ENCODE measurements around the gene NHSL2. TPM values are rescaled to one million over a fixed set of nuclear protein-coding genes. Genes with fewer than 3 reads are reported as not detected.
A peak's percentile ranks its signal among the peaks of the same experiment; 100 is the strongest.

NHSL2 gene
- total RNA-seq, 4 donors from 2014 or later, result 1.5 to 2.7 (median 2.1) TPM

DNA sequence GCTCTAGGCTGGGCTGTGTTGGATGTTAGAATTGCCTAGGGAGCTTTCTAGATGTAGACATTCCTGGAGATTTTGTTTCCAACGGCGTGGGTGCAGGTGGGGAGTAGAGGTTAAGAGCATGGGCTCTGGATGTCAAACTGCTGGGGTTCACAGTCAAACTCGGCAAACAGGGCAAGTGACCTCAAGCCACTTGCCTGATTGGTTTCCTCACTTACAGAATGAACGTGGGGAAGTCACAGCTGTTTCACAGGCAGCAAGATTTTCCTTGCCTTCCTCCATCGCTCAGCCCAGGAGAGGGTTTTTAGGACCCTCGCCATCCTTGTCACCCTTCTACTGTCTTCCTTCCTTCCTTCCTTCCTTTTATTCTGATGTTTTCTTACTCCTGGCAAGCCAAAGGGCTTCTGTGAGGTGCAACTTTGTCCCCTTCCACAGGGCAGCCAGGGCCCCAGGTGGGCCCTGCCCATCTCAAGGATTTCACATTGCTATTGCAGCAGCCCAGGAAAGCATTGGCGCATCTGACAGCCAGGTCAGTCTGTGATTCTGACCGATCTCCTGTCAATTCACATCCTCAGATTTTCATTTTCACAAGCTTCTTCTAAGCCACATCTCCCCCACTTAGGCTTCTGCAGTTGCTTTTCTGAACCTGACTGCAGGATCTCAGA is 214.0 kb downstream of the NHSL2 start:
- no peaks in the 10 kb centered on the region for H3K36me3 ChIP-seq
- H3K4me1 ChIP-seq, result peaks cover 3 to 7% of the 10 kb centered on the region in 2 donors
- in situ Hi-C loops (cut with MboI; ENCODE audit: low sequenced_read_pairs in 4 of 4) (loop anchor here (5.0 to 10.0 kb wide), 3 partner anchors 107 to 120 kb away; no protein-coding TSS in a partner anchor), intact Hi-C loops (cut with DNase I; ENCODE audit: low total_unique reads) (loop anchor here (5.0 kb wide), 1 partner anchor 58 kb away; the partner anchor contains the start of gene PIN4)
- no peaks in the 10 kb centered on the region for H3K9me3 ChIP-seq
- no peak for DNase-seq
- H3K27me3 ChIP-seq, result peaks cover 0 to 5% (median 0%) of the 10 kb centered on the region in 3 donors
- no peak overlapping the region for H3K4me3 ChIP-seq
- peak overlapping the region in 2 of 4 donors; percentile 47 to 59 for H3K27ac ChIP-seq
- no peak for ATAC-seq
- TF ChIP-seq CTCF (IDR thresholded peaks at IDR 0.05 in 4 of 5, conservative IDR thresholded peaks at IDR 0.05 in 1 of 5), result no peak
- no peak for TF ChIP-seq POLR2A (IDR thresholded peaks at IDR 0.05)

GRCh38 chrX:72125331-72126047 is 214.8 kb downstream of the NHSL2 start:
- in situ Hi-C loops (cut with MboI; ENCODE audit: low sequenced_read_pairs in 4 of 4), result loop anchor here in 3 of 4 donors (5.0 to 10.0 kb wide), 3 partner anchors 108 to 121 kb away; no protein-coding TSS in a partner anchor
- Histone ChIP-seq H3K4me1 (peaks cover 3 to 7% of the 10 kb centered on the region in 2 donors), H3K27me3 (peaks cover 0 to 5% (median 0%) of the 10 kb centered on the region in 3 donors)

GRCh38 chrX:72126048-72126415 is 215.4 kb downstream of the NHSL2 start:
- no peak overlapping the region for H3K4me3 ChIP-seq
- H3K9me3 ChIP-seq, result no peaks in the 10 kb centered on the region
- peak overlapping the region; percentile 21 to 65 (median 51) for H3K27ac ChIP-seq
- DNase-seq (no peak), ATAC-seq (peak in 1 of 2 donors; percentile 16)
- H3K36me3 ChIP-seq, result no peaks in the 10 kb centered on the region
- TF ChIP-seq CTCF (IDR thresholded peaks at IDR 0.05 in 4 of 5, conservative IDR thresholded peaks at IDR 0.05 in 1 of 5), result no peak
- no peak for TF ChIP-seq POLR2A (IDR thresholded peaks at IDR 0.05)
- in situ Hi-C loops (cut with MboI; ENCODE audit: low sequenced_read_pairs in 4 of 4), result loop anchor here in 3 of 4 donors (5.0 to 10.0 kb wide), 3 partner anchors 109 to 121 kb away; no protein-coding TSS in a partner anchor
- peaks cover 3 to 4% of the 10 kb centered on the region in 2 donors for H3K4me1 ChIP-seq
- intact Hi-C loops (cut with DNase I; ENCODE audit: low total_unique reads), result loop anchor here (1.0 to 5.0 kb wide), 4 partner anchors 56 to 215 kb away; partner anchors contain the start of genes NHSL2 and PIN4
- peaks cover 0 to 11% (median 2%) of the 10 kb centered on the region in 3 donors for H3K27me3 ChIP-seq

More at GRCh38 chrX:72125331-72126047, 214.8 kb downstream of the NHSL2 start:
- Histone ChIP-seq H3K4me3 (no peak overlapping the region), H3K36me3 (no peaks in the 10 kb centered on the region), H3K9me3 (no peaks in the 10 kb centered on the region), H3K27ac (peak overlapping the region; percentile 21 to 65 (median 51))
- intact Hi-C loops (cut with DNase I; ENCODE audit: low total_unique reads), result loop anchor here (1.0 to 5.0 kb wide), 4 partner anchors 57 to 215 kb away; partner anchors contain the start of genes NHSL2 and PIN4
- ATAC-seq (no peak), DNase-seq (no peak)
- TF ChIP-seq CTCF (IDR thresholded peaks at IDR 0.05 in 4 of 5, conservative IDR thresholded peaks at IDR 0.05 in 1 of 5), result no peak
- no peak for TF ChIP-seq POLR2A (IDR thresholded peaks at IDR 0.05)

- Histone ChIP-seq H3K27me3 (peaks cover 0 to 13% (median 5%) of the 10 kb centered on the region in 3 donors), H3K4me1 (peaks cover 3 to 4% of the 10 kb centered on the region in 2 donors), H3K9me3 (no peaks in the 10 kb centered on the region), H3K4me3 (no peak overlapping the region), H3K36me3 (no peaks in the 10 kb centered on the region), H3K27ac (peak overlapping the region in 3 of 4 donors; percentile 41 to 65 (median 61))
- in situ Hi-C loops (cut with MboI; ENCODE audit: low sequenced_read_pairs in 4 of 4) (loop anchor here in 3 of 4 donors (5.0 to 10.0 kb wide), 3 partner anchors 109 to 122 kb away; no protein-coding TSS in a partner anchor), intact Hi-C loops (cut with DNase I; ENCODE audit: low total_unique reads) (loop anchor here (1.0 to 5.0 kb wide), 4 partner anchors 56 to 216 kb away; partner anchors contain the start of genes NHSL2 and PIN4)
- ATAC-seq, result peak; percentile 86 to 93
- no peak for TF ChIP-seq POLR2A (IDR thresholded peaks at IDR 0.05)
- peak; percentile 42 to 86 (median 77) for TF ChIP-seq CTCF (IDR thresholded peaks at IDR 0.05 in 4 of 5, conservative IDR thresholded peaks at IDR 0.05 in 1 of 5)
- DNase-seq, result peak; percentile 47 to 67
Measured at GRCh38 chrX:72126539-72127140, 216.0 kb downstream of the NHSL2 start.
